Thyroid gland (tissue), 4 donors: ENCODE results near the gene OSBP. TPM values are rescaled to one million over a fixed set of nuclear protein-coding genes. Genes with fewer than 3 reads are reported as not detected.
"Not testable (repeated sequence)": the region's sequence is repeated elsewhere in the genome, so short reads cannot be mapped to it uniquely, and the experiment has no call there.

Source experiments
- DNase-seq, 2 donors: peaks; one replicate each; pipeline ENCODE4 v3.0.0-alpha.2; 2019
- H3K27ac ChIP-seq, 3 donors: fragments of 200-600 bp; sonication (generic); 1 replicate in 2 of 3; 2 replicates in 1 of 3; pipeline ENCODE4 v1.5.1; 2016 to 2019; ENCODE audit warnings: mild to moderate bottlenecking in 1 of 3, moderate library complexity in 1 of 3
- H3K27me3 ChIP-seq: fragments of 200-600 bp; sonication (generic); one replicate; pipeline ENCODE4 v1.5.1; 2019
- H3K36me3 ChIP-seq, 2 donors: fragments of 200-600 bp; sonication (generic); one replicate each; pipeline ENCODE4 v1.5.1; 2016 to 2019
- H3K4me1 ChIP-seq, 2 donors: fragments of 200-600 bp; sonication (generic); one replicate each; pipeline ENCODE4 v1.5.1; 2017 to 2019
- H3K4me3 ChIP-seq, 3 donors: fragments of 200-600 bp; sonication (generic); replicated peaks in 1 of 3; 1 replicate in 2 of 3; 2 replicates in 1 of 3; pipeline ENCODE4 v1.5.1; 2016; ENCODE audit warnings: mild to moderate bottlenecking in 1 of 3
- H3K9me3 ChIP-seq: fragments of 200-600 bp; sonication (generic); one replicate; pipeline ENCODE4 v1.5.1; 2017
- POLR2A ChIP-seq, 2 donors: fragments of 450-650 bp; IDR thresholded peaks; one replicate each; pipeline ENCODE4 v1.6.1; 2017; ENCODE audit warnings: antibody characterized with exemption in 2 of 2, mild to moderate bottlenecking in 2 of 2, moderate library complexity in 1 of 2
- WGBS, 2 donors: methylation state at CpG; one replicate each; pipeline ENCODE4 v1.1.5; 2017; 5-methylcytosine and 5-hydroxymethylcytosine counted together
- intact Hi-C: fragments of 100-400 bp; cut with DNase I; formaldehyde crosslinking; loops from one replicate; pipeline ENCODE4 v1.15.1; 2023
- total RNA-seq, 4 donors: library from RNA; depleted of rRNA; stranded (reverse); fragments of >200 nt; gene quantifications; one replicate each; pipeline ENCODE4 v1.2.3, GENCODE V29; 2016
- TF ChIP-seq, protein P1 (sequence below), 6 experiments: fragments of 200-600 bp in 3 of 6; fragments of 450-650 bp in 3 of 6; sonication (generic) in 3 of 6; IDR thresholded peaks; one replicate each; pipeline ENCODE4 v1.5.1; 2016 to 2019; ENCODE audit warnings: antibody characterized with exemption in 6 of 6, mild to moderate bottlenecking in 2 of 6, inconsistent platforms in 1 of 6, moderate library complexity in 1 of 6

Gene OSBP
- total RNA-seq, 4 donors from 2014 or later, result 47.3 to 59.6 (median 49.5) TPM

DNA sequence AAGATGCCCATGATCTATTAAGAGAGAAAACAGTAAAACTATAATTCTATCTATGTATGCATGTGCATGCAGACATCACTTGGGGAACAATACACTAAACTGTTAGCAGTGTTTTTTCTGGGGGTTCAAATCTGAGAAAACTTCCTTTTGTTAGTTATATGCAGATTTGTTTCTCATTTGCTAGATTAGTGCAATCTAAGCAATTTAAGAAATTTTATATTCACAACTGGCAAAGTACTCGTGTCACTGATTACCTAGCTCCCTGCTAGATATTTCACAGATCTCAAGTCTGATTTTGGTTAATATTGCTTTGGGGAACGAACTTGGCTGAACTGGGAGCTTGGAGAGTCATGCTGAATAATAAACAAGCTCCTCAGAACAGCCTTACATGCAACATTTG is 14.9 kb upstream of the OSBP start:
- Histone ChIP-seq H3K4me1 (no peaks in the 10 kb centered on the region), H3K27ac (no peak overlapping the region), H3K36me3 (no peaks in the 10 kb centered on the region), H3K9me3 (no peaks in the 10 kb centered on the region), H3K27me3 (no peaks in the 10 kb centered on the region), H3K4me3 (no peak overlapping the region)
- WGBS, 2 donors, result 78 to 84% methylated on average over 2 of the region's 2 CpGs
- intact Hi-C loops, result no loop called here
- TF ChIP-seq POLR2A (IDR thresholded peaks at IDR 0.05), result no peak
- TF ChIP-seq, protein P1, sequence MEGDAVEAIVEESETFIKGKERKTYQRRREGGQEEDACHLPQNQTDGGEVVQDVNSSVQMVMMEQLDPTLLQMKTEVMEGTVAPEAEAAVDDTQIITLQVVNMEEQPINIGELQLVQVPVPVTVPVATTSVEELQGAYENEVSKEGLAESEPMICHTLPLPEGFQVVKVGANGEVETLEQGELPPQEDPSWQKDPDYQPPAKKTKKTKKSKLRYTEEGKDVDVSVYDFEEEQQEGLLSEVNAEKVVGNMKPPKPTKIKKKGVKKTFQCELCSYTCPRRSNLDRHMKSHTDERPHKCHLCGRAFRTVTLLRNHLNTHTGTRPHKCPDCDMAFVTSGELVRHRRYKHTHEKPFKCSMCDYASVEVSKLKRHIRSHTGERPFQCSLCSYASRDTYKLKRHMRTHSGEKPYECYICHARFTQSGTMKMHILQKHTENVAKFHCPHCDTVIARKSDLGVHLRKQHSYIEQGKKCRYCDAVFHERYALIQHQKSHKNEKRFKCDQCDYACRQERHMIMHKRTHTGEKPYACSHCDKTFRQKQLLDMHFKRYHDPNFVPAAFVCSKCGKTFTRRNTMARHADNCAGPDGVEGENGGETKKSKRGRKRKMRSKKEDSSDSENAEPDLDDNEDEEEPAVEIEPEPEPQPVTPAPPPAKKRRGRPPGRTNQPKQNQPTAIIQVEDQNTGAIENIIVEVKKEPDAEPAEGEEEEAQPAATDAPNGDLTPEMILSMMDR (IDR thresholded peaks at IDR 0.05), result no peak
- DNase-seq, result no peak

DNA sequence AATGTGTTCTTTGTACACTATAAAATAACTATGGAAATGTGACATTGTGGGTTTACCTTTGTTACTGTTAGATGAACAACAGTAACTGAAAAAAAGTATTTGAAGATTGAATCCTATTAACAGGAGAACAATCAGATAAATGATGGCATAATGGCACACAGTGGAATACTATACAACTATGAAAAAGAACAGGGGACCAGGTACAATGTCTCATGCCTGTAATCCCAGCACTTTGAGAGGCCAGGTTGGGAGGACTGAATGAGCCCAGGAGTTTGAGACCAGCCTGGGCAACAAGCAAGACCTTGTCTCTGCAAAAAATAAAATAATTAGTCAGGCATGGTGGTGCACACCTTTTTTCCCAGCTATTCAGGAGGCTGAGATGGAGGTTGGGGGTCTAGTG is 14.4 kb upstream of the OSBP start:
- Histone ChIP-seq H3K4me1 (no peaks in the 10 kb centered on the region), H3K36me3 (no peaks in the 10 kb centered on the region), H3K27me3 (no peaks in the 10 kb centered on the region), H3K4me3 (no peak overlapping the region), H3K27ac (no peak overlapping the region), H3K9me3 (no peaks in the 10 kb centered on the region)
- TF ChIP-seq POLR2A (IDR thresholded peaks at IDR 0.05), result no peak
- TF ChIP-seq, protein P1 (IDR thresholded peaks at IDR 0.05), result no peak
- intact Hi-C loops, result no loop called here
- DNase-seq, result no peak

DNA sequence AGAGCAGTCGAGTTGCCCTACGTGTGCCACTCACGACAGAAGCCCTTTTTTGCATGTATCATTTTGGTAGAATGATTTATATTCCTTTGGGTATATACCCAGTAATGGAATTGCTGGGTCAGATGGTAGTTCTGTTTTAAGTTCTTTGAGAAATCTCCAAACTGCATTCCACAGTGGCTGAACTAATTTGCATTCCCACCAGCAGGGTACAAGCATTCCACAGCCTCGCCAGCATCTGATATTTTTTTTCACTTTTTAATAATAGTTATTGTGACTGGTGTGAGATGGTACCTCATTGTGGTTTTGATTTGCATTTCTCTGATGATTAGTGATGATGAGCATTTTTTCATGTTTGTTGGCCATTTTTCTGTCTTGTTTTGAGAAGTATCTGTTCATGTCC is 11.4 kb upstream of the OSBP start:
- H3K9me3 ChIP-seq, H3K27ac ChIP-seq, H3K4me1 ChIP-seq, H3K36me3 ChIP-seq, H3K27me3 ChIP-seq, H3K4me3 ChIP-seq, intact Hi-C loops, DNase-seq: not testable (repeated sequence)
- WGBS, 2 donors, result 83 to 91% methylated on average over 4 of the region's 4 CpGs

DNA sequence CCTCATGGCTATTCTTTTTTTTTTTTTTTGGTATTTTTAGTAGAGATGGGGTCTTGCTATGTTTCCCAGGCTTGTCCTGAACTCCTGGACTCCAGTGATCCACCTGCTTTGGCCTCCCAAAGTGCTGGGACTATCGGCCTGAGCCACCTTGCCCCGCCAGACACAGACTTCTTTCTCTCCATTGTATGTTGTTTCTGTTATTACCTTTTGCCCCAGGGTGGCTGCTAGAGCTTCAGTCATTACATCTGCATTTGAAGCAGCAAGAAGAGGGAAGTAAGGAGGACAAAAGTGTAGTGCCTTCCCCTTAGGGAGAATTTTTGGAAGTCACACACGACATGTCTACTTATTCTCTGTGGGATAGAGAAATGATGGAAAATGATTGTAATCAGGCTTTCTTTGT is 10.1 kb upstream of the OSBP start:
- no peak for DNase-seq
- H3K4me3 ChIP-seq, result no peak overlapping the region
- no peaks in the 10 kb centered on the region for H3K27me3 ChIP-seq
- intact Hi-C loops, result no loop called here
- H3K9me3 ChIP-seq, result no peaks in the 10 kb centered on the region
- TF ChIP-seq POLR2A (IDR thresholded peaks at IDR 0.05), result no peak
- TF ChIP-seq, protein P1 (IDR thresholded peaks at IDR 0.05), result no peak
- H3K4me1 ChIP-seq, result no peaks in the 10 kb centered on the region
- H3K36me3 ChIP-seq, result no peaks in the 10 kb centered on the region
- WGBS, 2 donors, result 81 to 84% methylated on average over 3 of the region's 3 CpGs
- no peak overlapping the region for H3K27ac ChIP-seq

DNA sequence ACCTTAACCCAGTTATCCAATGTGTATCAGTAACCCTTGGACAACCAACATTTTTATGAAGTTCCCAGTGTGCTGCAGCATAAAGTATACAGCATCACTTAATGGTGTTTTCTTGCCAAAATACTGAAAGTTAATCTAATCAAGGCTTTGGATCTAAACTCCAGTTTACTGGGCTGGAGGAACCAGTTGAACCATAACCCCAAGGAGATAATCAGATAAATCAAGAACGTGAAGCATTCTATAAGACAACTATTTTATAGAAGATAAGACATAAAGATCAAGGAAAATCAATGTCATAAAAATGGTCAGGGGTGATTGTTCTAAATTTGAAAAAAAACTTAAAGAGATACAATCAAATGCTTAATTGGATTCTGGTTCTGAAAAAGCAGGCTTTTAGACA is 2.3 kb upstream of the OSBP start:
- Histone ChIP-seq H3K36me3 (no peaks in the 10 kb centered on the region), H3K4me1 (peaks cover 17 to 18% of the 10 kb centered on the region in 2 donors), H3K27me3 (no peaks in the 10 kb centered on the region), H3K9me3 (no peaks in the 10 kb centered on the region), H3K4me3 (no peak overlapping the region), H3K27ac (no peak overlapping the region)
- no peak for TF ChIP-seq POLR2A (IDR thresholded peaks at IDR 0.05)
- TF ChIP-seq, protein P1 (IDR thresholded peaks at IDR 0.05), result no peak
- DNase-seq, result no peak
- intact Hi-C loops, result loop anchor here (10.0 kb wide), 1 partner anchor 63 kb away; no protein-coding TSS in a partner anchor
- WGBS, 2 donors, result 71 to 80% methylated on average over 1 of the region's 1 CpG
